GM12878 (cell line): ENCODE data around the gene FAP. TPM values are rescaled to one million over a fixed set of nuclear protein-coding genes. Genes with fewer than 3 reads are reported as not detected.

Source experiments
- ATAC-seq: fragments of 200-7000 bp; cut with Tn5 transposase; 3 replicates; pipeline ENCODE4 v1.9.1; 2020; ENCODE audit warnings: mild to moderate bottlenecking, moderate library complexity
- BruUV-seq: library from RNA; stranded (reverse); fragments of 400-500 nt; replicated peaks from 2 replicates; lab custom pipeline; 2021; lab: Mats Ljungman, UMichigan
- CTCF ChIA-PET: fragments of 300-600 bp; sonication (Branson Sonifier 250); formaldehyde crosslinking; extraction: SDS; loops from one replicate; lab custom pipeline; 2021; ENCODE audit warnings: inconsistent platforms; lab: Yijun Ruan, JAX
- POLR2A ChIA-PET: fragments of 350-600 bp; formaldehyde crosslinking; extraction: SDS; loops from one replicate; lab custom pipeline; 2021; ENCODE audit warnings: inconsistent platforms; lab: Charles Lee
- RAD21 ChIA-PET: fragments of 300-600 bp; sonication (Branson Sonifier 250); formaldehyde crosslinking; loops from one replicate; lab custom pipeline; 2023; ENCODE audit warnings: antibody characterized with exemption; ENCODE audit not compliant: unreplicated experiment; lab: Charles Lee
- SMC1A ChIA-PET: fragments of 300-600 bp; sonication (Branson Sonifier 250); formaldehyde crosslinking; loops from one replicate; lab custom pipeline; 2023; ENCODE audit not compliant: unreplicated experiment, uncharacterized antibody; lab: Charles Lee
- DNase-seq: peaks from one replicate; pipeline ENCODE4 v3.0.0-alpha.2; 2011; ENCODE audit warnings: low read depth, low spot score
- FAIRE-seq: peaks from 3 replicates; lab custom pipeline; 2011; peaks lifted over from hg19 to GRCh38; lab: Jason Lieb, UNC
- H2AFZ ChIP-seq: 2 replicates; pipeline ENCODE4 v1.6.0; 2011; ENCODE audit warnings: low read depth, low read length, control low read depth; ENCODE audit not compliant: control insufficient read depth
- H3K27ac ChIP-seq: 2 replicates; pipeline ENCODE4 v1.5.1; 2011; ENCODE audit warnings: control low read depth; ENCODE audit not compliant: control insufficient read depth, insufficient read depth
- H3K27me3 ChIP-seq, 2 experiments: replicated peaks in 1 of 2; 2 replicates each; pipeline versions ENCODE4 v1.6.0 to v1.6.1; 2011; ENCODE audit warnings: low read length in 1 of 2; ENCODE audit not compliant: control insufficient read depth in 2 of 2, insufficient read depth in 2 of 2
- H3K36me3 ChIP-seq, 2 experiments: 2 replicates each; pipeline ENCODE4 v1.5.1; 2011; ENCODE audit warnings: low read length in 1 of 2; ENCODE audit not compliant: control insufficient read depth in 2 of 2, insufficient read depth in 2 of 2
- H3K4me1 ChIP-seq: 2 replicates; pipeline ENCODE4 v1.6.1; 2011; ENCODE audit warnings: mild to moderate bottlenecking, low read length, moderate library complexity, mixed read lengths; ENCODE audit not compliant: control insufficient read depth, insufficient read depth
- H3K4me2 ChIP-seq: 2 replicates; pipeline ENCODE4 v1.6.0; 2011; ENCODE audit warnings: control low read depth; ENCODE audit not compliant: control insufficient read depth, insufficient read depth
- H3K4me3 ChIP-seq: fragments of 200-600 bp; sonication (generic); 2 replicates; pipeline ENCODE4 v1.5.1; 2016
- H3K79me2 ChIP-seq: 2 replicates; pipeline ENCODE4 v1.6.0; 2011; ENCODE audit warnings: low read length; ENCODE audit not compliant: control insufficient read depth, insufficient read depth
- H3K9ac ChIP-seq: 2 replicates; pipeline ENCODE4 v1.8.0; 2011; ENCODE audit warnings: low read length, control low read depth, mixed read lengths; ENCODE audit not compliant: control insufficient read depth, insufficient read depth
- H3K9me3 ChIP-seq: replicated peaks from 3 replicates; pipeline ENCODE4 v1.5.1; 2011; ENCODE audit warnings: mild to moderate bottlenecking, low read length; ENCODE audit not compliant: control insufficient read depth, insufficient read depth
- H4K20me1 ChIP-seq: 2 replicates; pipeline ENCODE4 v1.6.0; 2011; ENCODE audit not compliant: control insufficient read depth, insufficient read depth
- BHLHE40 ChIP-seq, 2 experiments: fragments of 450-650 bp in 1 of 2; IDR thresholded peaks; 2 replicates each; pipeline ENCODE4 v1.6.1; 2011 to 2017; ENCODE audit warnings: low read depth in 2 of 2, borderline replicate concordance in 1 of 2, improper control_type of control experiment in 1 of 2, low read length in 1 of 2, mild to moderate bottlenecking in 1 of 2
- CBFB ChIP-seq: IDR thresholded peaks from 2 replicates; pipeline ENCODE4 v1.6.1; 2016; ENCODE audit warnings: antibody characterized with exemption, low read depth
- CHD1 ChIP-seq: IDR thresholded peaks from 2 replicates; pipeline ENCODE4 v1.6.1; 2012; ENCODE audit warnings: low read depth, low read length, improper control_type of control experiment
- ETV6 ChIP-seq, 2 experiments: fragments of 450-650 bp in 1 of 2; IDR thresholded peaks in 1 of 2; conservative IDR thresholded peaks in 1 of 2; 2 replicates each; pipeline ENCODE4 v1.6.1; 2014; ENCODE audit warnings: antibody characterized with exemption in 1 of 2, borderline replicate concordance in 1 of 2, low read depth in 1 of 2, mild to moderate bottlenecking in 1 of 2, moderate library complexity in 1 of 2
- EZH2 ChIP-seq: IDR thresholded peaks from 2 replicates; pipeline ENCODE4 v1.6.1; 2012; ENCODE audit warnings: low read depth, mild to moderate bottlenecking, control low read depth, inconsistent platforms, low read length, borderline replicate concordance; ENCODE audit not compliant: control insufficient read depth
- FOS ChIP-seq: IDR thresholded peaks from 3 replicates; pipeline ENCODE4 v1.6.1; 2011; ENCODE audit warnings: borderline replicate concordance; ENCODE audit not compliant: insufficient read length; ENCODE audit errors: extremely low read depth
- IRF5 ChIP-seq: fragments of 450-650 bp; IDR thresholded peaks from 2 replicates; pipeline ENCODE4 v1.6.1; 2017; ENCODE audit warnings: borderline replicate concordance
- KLF5 ChIP-seq: fragments of 450-650 bp; IDR thresholded peaks from 2 replicates; pipeline ENCODE4 v1.6.1; 2014; ENCODE audit warnings: mild to moderate bottlenecking; ENCODE audit not compliant: partially characterized antibody
- PML ChIP-seq: IDR thresholded peaks from 2 replicates; pipeline ENCODE4 v1.6.1; 2012; ENCODE audit warnings: low read length, inconsistent platforms
- POLR2A ChIP-seq: IDR thresholded peaks from 2 replicates; pipeline ENCODE4 v1.6.1; 2011; ENCODE audit warnings: low read depth, mild to moderate bottlenecking, low read length
- RCOR1 ChIP-seq: conservative IDR thresholded peaks from 2 replicates; pipeline ENCODE4 v1.6.1; 2012; ENCODE audit warnings: low read depth, low read length, improper control_type of control experiment
- SIN3A ChIP-seq: IDR thresholded peaks from 2 replicates; pipeline ENCODE4 v1.6.1; 2012; ENCODE audit warnings: low read depth, low read length, improper control_type of control experiment
- TBL1XR1 ChIP-seq: IDR thresholded peaks from 2 replicates; pipeline ENCODE4 v1.6.1; 2012; ENCODE audit warnings: low read depth, low read length, improper control_type of control experiment
- ZBED1 ChIP-seq: IDR thresholded peaks from 2 replicates; pipeline ENCODE4 v1.6.1; 2016; ENCODE audit warnings: borderline replicate concordance
- ZNF24 ChIP-seq: fragments of 450-650 bp; IDR thresholded peaks from 2 replicates; pipeline ENCODE4 v1.6.1; 2017; ENCODE audit warnings: antibody characterized with exemption, mild to moderate bottlenecking
- WGBS: methylation state at CpG from one replicate; pipeline ENCODE4 v1.1.6; 2016; ENCODE audit warnings: low lambda C conversion rate; ENCODE audit not compliant: insufficient replicate concordance, insufficient coverage; ENCODE audit errors: missing lambda C conversion rate; 5-methylcytosine and 5-hydroxymethylcytosine counted together
- in situ Hi-C: fragments of 300-500 bp; cut with MboI; formaldehyde crosslinking; loops from 9 replicates; pipeline ENCODE4 v1.14.3; 2018; ENCODE audit warnings: mixed read lengths
- intact Hi-C: fragments of 100-400 bp; cut with micrococcal nuclease; formaldehyde crosslinking; loops from one replicate; pipeline ENCODE4 v1.14.2; 2022; ENCODE audit not compliant: unreplicated experiment
- polyA plus RNA-seq, 11 experiments: library from polyadenylated mRNA; depleted of rRNA in 4 of 11; unstranded in 6 of 11; stranded (reverse) in 5 of 11; fragments of >200 nt; fragmentation: Nextera tagmentation in 4 of 11; fragmentation: Illumina TruSeq in 1 of 11; extraction: Ambion mirVana in 4 of 11; extraction: Trizol in 1 of 11; gene quantifications; 1 replicate in 1 of 11; 2 replicates in 10 of 11; pipeline versions ENCODE4 v1.2.1 to v1.2.3, GENCODE V29; 2011 to 2016; ENCODE audit warnings: inconsistent platforms in 2 of 11, missing spikeins in 2 of 11, low read depth in 1 of 11
- total RNA-seq, 4 experiments: library from RNA; depleted of rRNA in 3 of 4; stranded (reverse); fragments of >200 nt in 3 of 4; fragmentation: Illumina TruSeq in 1 of 4; extraction: Trizol in 1 of 4; gene quantifications; 2 replicates each; pipeline versions ENCODE4 v1.2.1 to v1.2.3, GENCODE V29; 2013 to 2021

FAP gene
- total and polyA plus RNA-seq, 10 of the 15 experiments (the other 5 are each of a cell fraction or from before 2014, with no cell fraction given) = 0.16 TPM; not detected in 9

GRCh38 chr2:162267496-162267895 lies 24.3 kb upstream of the FAP start:
- TF ChIP-seq CHD1 (no peak), TBL1XR1 (no peak), KLF5 (no peak), SIN3A (no peak), PML (no peak), ETV6 (conservative IDR thresholded peaks at IDR 0.05 in 1 of 2, IDR thresholded peaks at IDR 0.05 in 1 of 2; ENCODE audit: borderline replicate concordance in 1 of 2, low read depth in 1 of 2) (no peak), ZBED1 (no peak), IRF5 (no peak), CBFB (no peak), ZNF24 (no peak), RCOR1 (no peak), BHLHE40 (IDR thresholded peaks at IDR 0.05; ENCODE audit: borderline replicate concordance in 1 of 2, low read depth in 2 of 2, low read length in 1 of 2) (no peak), EZH2 (no peak), POLR2A (no peak), FOS (no peak)
- H3K36me3 ChIP-seq = peaks cover 1 to 17% of the 10 kb centered on the region in 2 experiments; a peak in 3 of 4 replicates
- CTCF ChIA-PET = no interaction called here
- intact Hi-C loops = no loop called here
- no peak overlapping the region for H3K4me3 ChIP-seq
- H3K4me1 ChIP-seq = no peaks in the 10 kb centered on the region
- no peak overlapping the region for H3K9ac ChIP-seq
- RAD21 ChIA-PET = no interaction called here
- H3K27ac ChIP-seq = no peak overlapping the region
- BruUV-seq = no TSS peak
- no peak overlapping the region for H3K4me2 ChIP-seq
- in situ Hi-C loops = no loop called here
- ATAC-seq (no peak), FAIRE-seq (no peak), DNase-seq (no peak)
- H3K79me2 ChIP-seq = no peaks in the 10 kb centered on the region
- 99% methylated on average over 5 of the region's 5 CpGs for WGBS
- SMC1A ChIA-PET = interaction anchor here (0.5 kb wide), 1 partner anchor 28 kb away, joined by 3 read pairs; no protein-coding TSS in a partner anchor
- POLR2A ChIA-PET = no interaction called here
- no peak overlapping the region for H2AFZ ChIP-seq
- H3K9me3 ChIP-seq = no peaks in the 10 kb centered on the region
- H4K20me1 ChIP-seq = no peaks in the 10 kb centered on the region
- H3K27me3 ChIP-seq = no peaks in the 10 kb centered on the region
